HEK293 (cell line): ENCODE data around the gene IL5RA.

Source experiments
- CTCF ChIA-PET: fragments of 350-600 bp; formaldehyde crosslinking; extraction: SDS; loops from one replicate; lab custom pipeline; 2021; ENCODE audit warnings: antibody characterized with exemption; lab: Yijun Ruan, JAX
- POLR2A ChIA-PET: fragments of 300-600 bp; formaldehyde crosslinking; extraction: SDS; loops from one replicate; lab custom pipeline; 2020; ENCODE audit warnings: antibody characterized with exemption, inconsistent platforms; lab: Yijun Ruan, JAX
- H3K27ac ChIP-seq: fragments of 200-500 bp; sonication (Bioruptor generic); 2 replicates; pipeline ENCODE4 v1.5.1; 2014; ENCODE audit warnings: low read depth, low read length, control low read depth, inconsistent platforms; ENCODE audit errors: extremely low read depth
- H3K36me3 ChIP-seq, 2 experiments: fragments of 200-500 bp in 1 of 2; sonication (Bioruptor generic) in 1 of 2; 1 replicate in 1 of 2; 2 replicates in 1 of 2; pipeline ENCODE4 v1.5.1; 2014 to 2017; ENCODE audit warnings: inconsistent platforms in 2 of 2, low read length in 2 of 2; ENCODE audit not compliant: control insufficient read depth in 2 of 2, insufficient read depth in 1 of 2
- H3K4me1 ChIP-seq: fragments of 200-500 bp; sonication (Bioruptor generic); 2 replicates; pipeline ENCODE4 v1.5.1; 2014; ENCODE audit warnings: mild to moderate bottlenecking, low read length, inconsistent platforms; ENCODE audit not compliant: control insufficient read depth, insufficient read depth
- H3K4me3 ChIP-seq: 2 replicates; pipeline ENCODE4 v1.5.1; 2011; ENCODE audit warnings: low read depth, mild to moderate bottlenecking, control low read depth, low read length, moderate library complexity
- H3K9me3 ChIP-seq: fragments of 200-500 bp; sonication (Bioruptor generic); 2 replicates; pipeline ENCODE4 v1.5.1; 2014; ENCODE audit warnings: low read depth, low read length, inconsistent platforms; ENCODE audit not compliant: control insufficient read depth, insufficient read depth
- BCL11B ChIP-seq: fragments of 450-650 bp; formaldehyde crosslinking; IDR thresholded peaks from 2 replicates; pipeline ENCODE4 v1.5.1; 2016; ENCODE audit warnings: low read depth, missing biosample characterization, missing genetic modification characterization
- EGR2 ChIP-seq: fragments of 450-650 bp; formaldehyde crosslinking; IDR thresholded peaks from 2 replicates; pipeline ENCODE4 v1.5.1; 2016; ENCODE audit warnings: low read depth, missing biosample characterization, missing genetic modification characterization
- FEZF1 ChIP-seq: fragments of 450-650 bp; formaldehyde crosslinking; IDR thresholded peaks from 2 replicates; pipeline ENCODE4 v1.5.1; 2016; ENCODE audit warnings: missing biosample characterization, missing genetic modification characterization
- HOXA7 ChIP-seq: sonication (generic); formaldehyde crosslinking; IDR thresholded peaks from 2 replicates; pipeline ENCODE4 v1.8.1; 2022; ENCODE audit warnings: missing genetic modification reagents, borderline replicate concordance
- MEIS1 ChIP-seq: sonication (generic); formaldehyde crosslinking; IDR thresholded peaks from 2 replicates; pipeline ENCODE4 v1.8.1; 2022; ENCODE audit warnings: missing genetic modification reagents, mild to moderate bottlenecking, borderline replicate concordance
- PRDM6 ChIP-seq: fragments of 450-650 bp; formaldehyde crosslinking; IDR thresholded peaks from 2 replicates; pipeline ENCODE4 v1.5.1; 2017; ENCODE audit warnings: missing biosample characterization, missing genetic modification characterization
- REPIN1 ChIP-seq: fragments of 450-650 bp; formaldehyde crosslinking; IDR thresholded peaks from 2 replicates; pipeline ENCODE4 v1.5.1; 2017; ENCODE audit warnings: missing biosample characterization, missing genetic modification characterization, low read depth
- SP3 ChIP-seq: fragments of 450-650 bp; formaldehyde crosslinking; IDR thresholded peaks from 2 replicates; pipeline ENCODE4 v1.5.1; 2016; ENCODE audit warnings: missing biosample characterization, missing genetic modification characterization
- TRIM28 ChIP-seq: IDR thresholded peaks from 2 replicates; pipeline ENCODE4 v1.6.1; 2011; ENCODE audit warnings: low read length, control low read depth, borderline replicate concordance
- WT1 ChIP-seq: fragments of 450-650 bp; formaldehyde crosslinking; IDR thresholded peaks from 2 replicates; pipeline ENCODE4 v1.5.1; 2016; ENCODE audit warnings: missing biosample characterization, missing genetic modification characterization
- YY2 ChIP-seq: fragments of 450-650 bp; formaldehyde crosslinking; IDR thresholded peaks from 2 replicates; pipeline ENCODE4 v1.5.1; 2016; ENCODE audit warnings: missing biosample characterization, missing genetic modification characterization
- ZFP37 ChIP-seq: fragments of 450-650 bp; formaldehyde crosslinking; IDR thresholded peaks from 2 replicates; pipeline ENCODE4 v1.5.1; 2016; ENCODE audit warnings: missing biosample characterization, missing genetic modification characterization
- ZIC2 ChIP-seq: fragments of 450-650 bp; formaldehyde crosslinking; IDR thresholded peaks from 2 replicates; pipeline ENCODE4 v1.5.1; 2016; ENCODE audit warnings: missing biosample characterization, missing genetic modification characterization
- ZNF138 ChIP-seq: fragments of 450-650 bp; formaldehyde crosslinking; IDR thresholded peaks from 2 replicates; pipeline ENCODE4 v1.5.1; 2016; ENCODE audit warnings: missing biosample characterization, missing genetic modification characterization, borderline replicate concordance
- ZNF155 ChIP-seq: fragments of 450-650 bp; formaldehyde crosslinking; IDR thresholded peaks from 2 replicates; pipeline ENCODE4 v1.5.1; 2016; ENCODE audit warnings: missing biosample characterization, missing genetic modification characterization
- ZNF211 ChIP-seq: fragments of 450-650 bp; formaldehyde crosslinking; IDR thresholded peaks from 2 replicates; pipeline ENCODE4 v1.5.1; 2016; ENCODE audit warnings: low read depth, missing biosample characterization, missing genetic modification characterization
- ZNF248 ChIP-seq: fragments of 450-650 bp; formaldehyde crosslinking; IDR thresholded peaks from 2 replicates; pipeline ENCODE4 v1.5.1; 2017; ENCODE audit warnings: missing biosample characterization, missing genetic modification characterization
- ZNF274 ChIP-seq, 2 experiments: fragments of 200-500 bp in 1 of 2; fragments of 450-650 bp in 1 of 2; sonication (Bioruptor generic) in 1 of 2; formaldehyde crosslinking in 1 of 2; IDR thresholded peaks; 2 replicates each; pipeline versions ENCODE4 v1.5.1 to v1.6.1; 2014 to 2016; ENCODE audit warnings: borderline replicate concordance in 1 of 2, inconsistent platforms in 1 of 2, low read length in 1 of 2, missing biosample characterization in 1 of 2, missing genetic modification characterization in 1 of 2
- ZNF280C ChIP-seq: fragments of 450-650 bp; formaldehyde crosslinking; IDR thresholded peaks from 2 replicates; pipeline ENCODE4 v1.5.1; 2016; ENCODE audit warnings: missing biosample characterization, missing genetic modification characterization
- ZNF280D ChIP-seq: fragments of 450-650 bp; formaldehyde crosslinking; IDR thresholded peaks from 2 replicates; pipeline ENCODE4 v1.5.1; 2016; ENCODE audit warnings: missing biosample characterization, missing genetic modification characterization
- ZNF404 ChIP-seq: fragments of 450-650 bp; formaldehyde crosslinking; IDR thresholded peaks from 2 replicates; pipeline ENCODE4 v1.5.1; 2017; ENCODE audit warnings: missing biosample characterization, missing genetic modification characterization
- ZNF433 ChIP-seq: fragments of 450-650 bp; formaldehyde crosslinking; IDR thresholded peaks from 2 replicates; pipeline ENCODE4 v1.5.1; 2016; ENCODE audit warnings: missing biosample characterization, missing genetic modification characterization, low read depth
- ZNF558 ChIP-seq: fragments of 450-650 bp; formaldehyde crosslinking; IDR thresholded peaks from 2 replicates; pipeline ENCODE4 v1.5.1; 2016; ENCODE audit warnings: missing biosample characterization, missing genetic modification characterization
- ZNF561 ChIP-seq: fragments of 450-650 bp; IDR thresholded peaks from 2 replicates; pipeline ENCODE4 v1.5.1; 2018; ENCODE audit warnings: missing biosample characterization, missing genetic modification characterization, borderline replicate concordance
- ZNF571 ChIP-seq: fragments of 450-650 bp; formaldehyde crosslinking; IDR thresholded peaks from 2 replicates; pipeline ENCODE4 v1.5.0; 2017; ENCODE audit warnings: missing biosample characterization, missing genetic modification characterization
- ZNF600 ChIP-seq: fragments of 450-650 bp; formaldehyde crosslinking; IDR thresholded peaks from 2 replicates; pipeline ENCODE4 v1.5.1; 2016; ENCODE audit warnings: missing biosample characterization, missing genetic modification characterization
- ZNF654 ChIP-seq: fragments of 450-650 bp; formaldehyde crosslinking; IDR thresholded peaks from 2 replicates; pipeline ENCODE4 v1.5.1; 2016; ENCODE audit warnings: low read depth, missing biosample characterization, missing genetic modification characterization
- ZNF658 ChIP-seq: fragments of 450-650 bp; formaldehyde crosslinking; IDR thresholded peaks from 2 replicates; pipeline ENCODE4; 2016; ENCODE audit warnings: missing biosample characterization, missing genetic modification characterization
- ZNF664 ChIP-seq: fragments of 450-650 bp; formaldehyde crosslinking; IDR thresholded peaks from 2 replicates; pipeline ENCODE4 v1.5.1; 2016; ENCODE audit warnings: missing biosample characterization, missing genetic modification characterization
- ZNF670 ChIP-seq: fragments of 450-650 bp; formaldehyde crosslinking; IDR thresholded peaks from 2 replicates; pipeline ENCODE4 v1.5.1; 2016; ENCODE audit warnings: missing biosample characterization, missing genetic modification characterization, low read depth
- ZNF768 ChIP-seq: fragments of 450-650 bp; formaldehyde crosslinking; IDR thresholded peaks from 2 replicates; pipeline ENCODE4 v1.5.1; 2018; ENCODE audit warnings: missing biosample characterization, mild to moderate bottlenecking, missing genetic modification characterization
- ZNF830 ChIP-seq: fragments of 450-650 bp; IDR thresholded peaks from 2 replicates; pipeline ENCODE4 v1.5.0; 2018; ENCODE audit warnings: missing biosample characterization, missing genetic modification characterization, low read depth, mild to moderate bottlenecking, moderate library complexity

Gene IL5RA

GRCh38 chr3:3126477-3127431 is 16.6 kb upstream of the IL5RA start, which contains the start of gene TRNT1:
Gene TRNT1 (plus strand): TSS chr3:3126940. CDS start chr3:3129041, 2,101 bp downstream.
- Histone ChIP-seq H3K27ac (peak within 1 kb of the TSS; percentile 77), H3K36me3 (peaks cover 18 to 29% of the 10 kb centered on the region in 2 experiments), H3K9me3 (no peaks in the 10 kb centered on the region), H3K4me3 (peak within 1 kb of the TSS; percentile 96), H3K4me1 (no peaks in the 10 kb centered on the region)
- ChIA-PET POLR2A (no interaction called here), CTCF (no interaction called here)
- TF ChIP-seq TRIM28 (no peak), ZNF248 (tag by site-specific recombination) (no peak), ZNF155 (no peak), ZNF670 (tag by site-specific recombination) (no peak), ZNF658 (tag by site-specific recombination) (no peak), ZIC2 (tag by site-specific recombination) (peak; percentile 88), HOXA7 (CRISPR knock-in tag) (no peak), ZNF404 (tag by site-specific recombination) (no peak), ZNF571 (tag by site-specific recombination) (no peak), PRDM6 (tag by site-specific recombination) (no peak), ZNF274 (IDR thresholded peaks at IDR 0.05; ENCODE audit: low read length) (no peak), ZNF274 (tag by site-specific recombination; IDR thresholded peaks at IDR 0.05; ENCODE audit: borderline replicate concordance) (no peak), WT1 (0 out of 2 replicates have a peak, but pooled peaks have one; percentile 19), ZNF138 (no peak), ZNF654 (no peak), EGR2 (peak; percentile 77), REPIN1 (no peak), ZNF280C (tag by site-specific recombination) (no peak), ZNF561 (tag by site-specific recombination) (no peak; the same call in 1 of the 2 replicates), FEZF1 (tag by site-specific recombination) (0 out of 2 replicates have a peak, but pooled peaks have one; percentile 15), ZNF280D (tag by site-specific recombination) (0 out of 2 replicates have a peak, but pooled peaks have one; percentile 10), MEIS1 (CRISPR knock-in tag) (no peak), ZNF211 (tag by site-specific recombination) (no peak), ZFP37 (tag by site-specific recombination) (peak; percentile 91; the same call in 1 of the 2 replicates), ZNF664 (tag by site-specific recombination) (no peak), SP3 (tag by site-specific recombination) (peak; percentile 71), BCL11B (tag by site-specific recombination) (no peak), YY2 (tag by site-specific recombination) (peak; percentile 60; the same call in 1 of the 2 replicates), ZNF600 (tag by site-specific recombination) (no peak), ZNF433 (tag by site-specific recombination) (no peak), ZNF830 (no peak), ZNF558 (tag by site-specific recombination) (no peak), ZNF768 (tag by site-specific recombination) (no peak)
